MM.1S (cell line): ENCODE data around the gene HMGCS2.

Source experiments
- DNase-seq: peaks from one replicate; pipeline ENCODE4 v3.0.0-alpha.2; 2015
- H2AFZ ChIP-seq: fragments of 300-600 bp; sonication (generic); 2 replicates; pipeline ENCODE4 v1.6.0; 2016; ENCODE audit warnings: antibody characterized with exemption, low read length
- H3F3A ChIP-seq: fragments of 300-600 bp; sonication (generic); 2 replicates; pipeline ENCODE4 v1.6.1; 2016; ENCODE audit warnings: mild to moderate bottlenecking, antibody characterized with exemption, low read length, moderate library complexity, mixed read lengths; ENCODE audit not compliant: insufficient read depth
- H3K27ac ChIP-seq: fragments of 300-600 bp; sonication (generic); 2 replicates; pipeline ENCODE4 v1.5.1; 2016; ENCODE audit warnings: mild to moderate bottlenecking, low read length
- H3K27me3 ChIP-seq: fragments of 300-600 bp; sonication (generic); replicated peaks from 2 replicates; pipeline ENCODE4 v1.6.0; 2016; ENCODE audit warnings: low read length; ENCODE audit not compliant: insufficient read depth
- H3K36me3 ChIP-seq: fragments of 300-600 bp; sonication (generic); replicated peaks from 2 replicates; pipeline ENCODE4 v1.6.1; 2016; ENCODE audit warnings: mild to moderate bottlenecking, low read length, mixed read lengths; ENCODE audit not compliant: insufficient read depth
- H3K4me1 ChIP-seq: fragments of 300-600 bp; sonication (generic); 2 replicates; pipeline ENCODE4 v1.6.1; 2016; ENCODE audit warnings: low read length, mixed read lengths
- H3K4me2 ChIP-seq: fragments of 300-600 bp; sonication (generic); 2 replicates; pipeline ENCODE4 v1.6.0; 2016; ENCODE audit warnings: low read depth, low read length
- H3K4me3 ChIP-seq: fragments of 300-600 bp; sonication (generic); 2 replicates; pipeline ENCODE4 v1.5.1; 2016; ENCODE audit warnings: low read length, mixed read lengths
- H3K79me2 ChIP-seq: fragments of 300-600 bp; sonication (generic); 2 replicates; pipeline ENCODE4 v1.6.1; 2016; ENCODE audit warnings: mixed run types, low read length, mixed read lengths
- H3K9ac ChIP-seq: fragments of 300-600 bp; sonication (generic); 2 replicates; pipeline ENCODE4 v1.6.1; 2016; ENCODE audit warnings: low read length, mixed read lengths
- H3K9me2 ChIP-seq: fragments of 300-600 bp; sonication (generic); replicated peaks from 2 replicates; pipeline ENCODE4 v1.6.1; 2016; ENCODE audit warnings: mild to moderate bottlenecking, low read length, mixed read lengths; ENCODE audit not compliant: insufficient read depth
- H3K9me3 ChIP-seq: fragments of 300-600 bp; sonication (generic); replicated peaks from 2 replicates; pipeline ENCODE4 v1.6.1; 2016; ENCODE audit warnings: mild to moderate bottlenecking, low read length, mixed read lengths; ENCODE audit not compliant: insufficient read depth
- H4K20me1 ChIP-seq: fragments of 300-600 bp; sonication (generic); 2 replicates; pipeline ENCODE4 v1.6.1; 2016; ENCODE audit warnings: mild to moderate bottlenecking, low read length, moderate library complexity, mixed read lengths; ENCODE audit not compliant: insufficient read depth
- EZH2 ChIP-seq: fragments of 300-600 bp; sonication (generic); optimal IDR thresholded peaks from 2 replicates; pipeline ENCODE3; 2017; ENCODE audit warnings: low read depth, mild to moderate bottlenecking, antibody characterized with exemption, low read length, mixed read lengths
- EZH2phosphoT487 ChIP-seq: fragments of 300-600 bp; sonication (generic); IDR thresholded peaks from 2 replicates; pipeline ENCODE4 v1.6.1; 2018; ENCODE audit warnings: antibody characterized with exemption, low read length
- TF ChIP-seq, protein P1 (sequence below): fragments of 300-600 bp; sonication (generic); IDR thresholded peaks from 2 replicates; pipeline ENCODE4 v1.5.1; 2016; ENCODE audit warnings: antibody characterized with exemption, low read length, mixed read lengths

The HMGCS2 gene

DNA sequence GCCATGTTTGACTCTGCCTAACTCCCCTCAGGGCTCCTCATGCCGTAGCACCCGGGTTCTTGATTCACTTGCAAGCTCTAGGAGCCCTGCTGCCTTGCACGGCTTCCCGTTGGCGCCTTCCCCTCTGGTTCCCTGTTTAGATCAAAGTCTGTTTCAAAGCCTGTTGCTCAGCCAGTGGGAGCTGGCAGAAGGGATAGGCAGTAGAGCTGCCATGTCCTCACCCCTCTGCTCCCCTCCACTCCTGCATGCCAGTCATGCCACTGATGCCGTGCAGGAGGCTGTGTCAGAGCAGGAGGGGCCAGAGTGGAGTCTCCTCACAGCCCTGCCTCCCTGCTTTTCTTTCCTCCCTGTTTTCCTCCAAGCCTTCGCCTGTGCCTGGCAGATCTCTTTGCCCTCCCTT, 26.5 kb downstream of the HMGCS2 start:
- H3K36me3 ChIP-seq, result no peaks in the 10 kb centered on the region
- no peaks in the 10 kb centered on the region for H3K79me2 ChIP-seq
- H3F3A ChIP-seq, result no peaks in the 10 kb centered on the region
- no peak overlapping the region for H3K4me2 ChIP-seq
- no peak for DNase-seq
- H3K27me3 ChIP-seq, result no peaks in the 10 kb centered on the region
- H4K20me1 ChIP-seq, result no peaks in the 10 kb centered on the region
- 0 out of 2 replicates have a peak, but pooled peaks cover 3% of the 10 kb centered on the region for H3K4me1 ChIP-seq
- H2AFZ ChIP-seq, result no peak overlapping the region
- H3K4me3 ChIP-seq, result no peak overlapping the region
- no peak overlapping the region for H3K27ac ChIP-seq
- no peak overlapping the region for H3K9ac ChIP-seq
- no peaks in the 10 kb centered on the region for H3K9me2 ChIP-seq
- TF ChIP-seq, protein P1, sequence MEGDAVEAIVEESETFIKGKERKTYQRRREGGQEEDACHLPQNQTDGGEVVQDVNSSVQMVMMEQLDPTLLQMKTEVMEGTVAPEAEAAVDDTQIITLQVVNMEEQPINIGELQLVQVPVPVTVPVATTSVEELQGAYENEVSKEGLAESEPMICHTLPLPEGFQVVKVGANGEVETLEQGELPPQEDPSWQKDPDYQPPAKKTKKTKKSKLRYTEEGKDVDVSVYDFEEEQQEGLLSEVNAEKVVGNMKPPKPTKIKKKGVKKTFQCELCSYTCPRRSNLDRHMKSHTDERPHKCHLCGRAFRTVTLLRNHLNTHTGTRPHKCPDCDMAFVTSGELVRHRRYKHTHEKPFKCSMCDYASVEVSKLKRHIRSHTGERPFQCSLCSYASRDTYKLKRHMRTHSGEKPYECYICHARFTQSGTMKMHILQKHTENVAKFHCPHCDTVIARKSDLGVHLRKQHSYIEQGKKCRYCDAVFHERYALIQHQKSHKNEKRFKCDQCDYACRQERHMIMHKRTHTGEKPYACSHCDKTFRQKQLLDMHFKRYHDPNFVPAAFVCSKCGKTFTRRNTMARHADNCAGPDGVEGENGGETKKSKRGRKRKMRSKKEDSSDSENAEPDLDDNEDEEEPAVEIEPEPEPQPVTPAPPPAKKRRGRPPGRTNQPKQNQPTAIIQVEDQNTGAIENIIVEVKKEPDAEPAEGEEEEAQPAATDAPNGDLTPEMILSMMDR, result no peak
- no peak for TF ChIP-seq EZH2
- TF ChIP-seq EZH2phosphoT487, result no peak
- no peaks in the 10 kb centered on the region for H3K9me3 ChIP-seq

DNA sequence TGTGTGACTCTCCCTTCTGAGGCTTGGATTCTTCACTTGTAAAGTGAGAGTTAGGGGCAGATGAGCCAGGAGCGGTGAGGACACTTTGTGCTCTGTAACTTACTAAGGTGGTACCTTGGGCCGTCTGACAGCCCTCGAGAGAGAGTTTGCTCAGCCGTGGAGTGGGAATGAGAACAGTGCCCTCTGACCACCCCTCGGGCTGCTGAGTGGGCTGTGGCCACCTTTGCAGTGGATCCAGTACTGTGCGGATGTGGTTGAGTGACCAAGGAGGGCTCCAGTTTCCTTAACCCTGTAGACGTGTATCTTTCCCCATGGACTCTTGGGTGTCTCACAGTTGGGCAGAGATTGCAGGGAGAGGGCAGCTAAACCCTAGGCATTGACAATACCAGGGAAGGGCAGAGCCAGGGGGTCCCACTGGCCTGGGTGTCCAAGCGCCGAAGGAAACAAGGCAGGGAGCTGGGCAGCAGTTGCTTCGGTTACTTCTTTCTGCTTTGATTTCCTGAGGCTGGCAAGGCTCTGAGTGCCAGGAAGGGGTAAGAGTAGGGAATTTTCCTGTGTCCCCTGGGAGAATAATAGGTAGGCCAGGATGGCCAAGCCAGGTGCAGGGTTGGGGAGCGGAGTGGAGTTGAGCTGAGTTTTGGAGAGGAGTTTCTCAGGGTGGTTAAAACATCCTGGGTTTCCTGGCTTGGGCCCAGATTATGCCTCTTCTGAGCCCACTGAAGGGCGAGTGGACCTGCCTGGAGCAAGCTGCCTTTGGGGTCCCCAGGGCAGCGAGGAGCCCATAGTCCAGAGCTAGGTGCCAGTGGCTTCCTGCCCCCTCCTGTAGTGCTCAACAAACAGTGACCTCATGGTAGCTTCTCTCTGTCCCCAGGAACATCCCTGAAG, 27.6 kb downstream of the HMGCS2 start:
- Histone ChIP-seq H3K9me2 (no peaks in the 10 kb centered on the region), H3K4me2 (no peak overlapping the region), H3K79me2 (no peaks in the 10 kb centered on the region), H3K36me3 (no peaks in the 10 kb centered on the region), H3K9ac (no peak overlapping the region), H2AFZ (no peak overlapping the region), H3K4me3 (no peak overlapping the region), H3K27ac (no peak overlapping the region), H3K4me1 (0 out of 2 replicates have a peak, but pooled peaks cover 3% of the 10 kb centered on the region), H4K20me1 (no peaks in the 10 kb centered on the region), H3F3A (no peaks in the 10 kb centered on the region), H3K9me3 (no peaks in the 10 kb centered on the region), H3K27me3 (no peaks in the 10 kb centered on the region)
- TF ChIP-seq, protein P1, result no peak
- TF ChIP-seq EZH2 (no peak), EZH2phosphoT487 (no peak)
- DNase-seq, result no peak

DNA sequence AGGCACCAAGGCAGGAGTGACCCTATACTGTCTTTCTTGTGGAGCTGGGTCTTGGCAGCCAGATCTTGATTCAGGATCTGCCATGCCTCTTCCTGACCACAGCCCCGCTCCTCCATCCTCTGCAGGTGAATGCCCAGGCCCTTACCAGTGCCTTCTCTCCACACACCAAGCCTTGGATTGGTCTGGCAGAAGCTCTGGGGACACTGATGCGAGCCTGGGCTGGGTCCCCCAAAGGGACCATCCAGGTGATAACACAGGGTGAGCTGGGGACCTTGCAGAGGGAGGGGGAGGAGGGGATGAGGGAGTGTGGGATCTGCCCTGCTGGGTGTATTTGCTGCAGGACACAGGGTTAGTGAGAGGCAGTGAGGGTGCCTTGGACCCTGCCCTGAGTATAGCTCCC, 28.4 kb downstream of the HMGCS2 start:
- no peaks in the 10 kb centered on the region for H3F3A ChIP-seq
- no peaks in the 10 kb centered on the region for H3K79me2 ChIP-seq
- no peaks in the 10 kb centered on the region for H3K9me3 ChIP-seq
- H3K4me3 ChIP-seq, result no peak overlapping the region
- H3K9me2 ChIP-seq, result no peaks in the 10 kb centered on the region
- H3K4me1 ChIP-seq, result no peaks in the 10 kb centered on the region
- H3K36me3 ChIP-seq, result no peaks in the 10 kb centered on the region
- no peak overlapping the region for H3K27ac ChIP-seq
- TF ChIP-seq EZH2phosphoT487, result no peak
- TF ChIP-seq EZH2, result no peak
- TF ChIP-seq, protein P1, result no peak
- H3K9ac ChIP-seq, result no peak overlapping the region
- no peaks in the 10 kb centered on the region for H4K20me1 ChIP-seq
- no peak overlapping the region for H3K4me2 ChIP-seq
- DNase-seq, result no peak
- no peak overlapping the region for H2AFZ ChIP-seq
- no peaks in the 10 kb centered on the region for H3K27me3 ChIP-seq
